ENCODE data around the gene THSD1.

DNA sequence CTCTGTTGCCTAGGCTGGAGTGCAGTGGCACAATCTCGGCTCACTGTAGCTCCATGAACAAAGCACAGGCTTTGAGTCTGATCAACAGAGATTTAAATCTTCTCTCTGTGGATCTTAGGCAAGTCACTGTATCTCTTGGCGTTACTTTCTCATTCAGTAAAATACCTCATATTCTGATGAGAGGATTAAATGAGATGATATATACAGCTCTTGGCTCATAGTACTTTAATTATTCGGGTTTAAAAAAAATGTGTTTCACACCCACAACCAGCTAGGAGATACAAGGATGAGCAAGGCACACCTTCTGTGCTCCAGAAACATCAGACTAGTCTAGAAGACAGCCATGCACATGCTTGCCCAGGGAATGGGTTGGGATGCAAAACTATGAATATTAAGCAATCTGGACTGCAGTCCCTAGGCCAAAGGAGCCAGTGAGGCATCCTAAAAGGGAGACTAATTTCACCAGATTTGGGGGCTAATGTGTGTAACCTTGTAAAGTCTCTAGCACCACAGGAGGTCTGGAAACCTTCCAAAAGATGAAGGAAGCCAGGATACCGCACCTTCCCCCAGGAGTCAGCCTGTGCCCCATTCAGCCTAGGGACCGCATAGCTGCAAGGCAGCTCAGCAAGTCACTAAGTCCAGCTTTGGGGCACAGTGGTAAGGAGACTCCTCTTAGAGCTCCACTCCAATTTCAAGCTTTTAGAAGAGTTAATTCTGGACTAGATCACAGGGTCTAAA lies 42.0 kb upstream of the THSD1 start:
- TF ChIP-seq POLR2AphosphoS5 (IDR thresholded peaks at IDR 0.05; ENCODE audit: low read depth, low read length) (no peak), POLR2A (IDR thresholded peaks at IDR 0.05; ENCODE audit: low read depth, low read length) (no peak)
